ENCODE results near the gene ITPKC. TPM values are rescaled to one million over a fixed set of nuclear protein-coding genes. Genes with fewer than 3 reads are reported as not detected.
"Not testable (repeated sequence)": the region's sequence is repeated elsewhere in the genome, so short reads cannot be mapped to it uniquely, and the experiment has no call there.

Gene ITPKC
- total and polyA plus RNA-seq, 2 of the 13 experiments (the other 11 are each of a cell fraction or from before 2014, with no cell fraction given) = 6.9 to 11.2 TPM

DNA sequence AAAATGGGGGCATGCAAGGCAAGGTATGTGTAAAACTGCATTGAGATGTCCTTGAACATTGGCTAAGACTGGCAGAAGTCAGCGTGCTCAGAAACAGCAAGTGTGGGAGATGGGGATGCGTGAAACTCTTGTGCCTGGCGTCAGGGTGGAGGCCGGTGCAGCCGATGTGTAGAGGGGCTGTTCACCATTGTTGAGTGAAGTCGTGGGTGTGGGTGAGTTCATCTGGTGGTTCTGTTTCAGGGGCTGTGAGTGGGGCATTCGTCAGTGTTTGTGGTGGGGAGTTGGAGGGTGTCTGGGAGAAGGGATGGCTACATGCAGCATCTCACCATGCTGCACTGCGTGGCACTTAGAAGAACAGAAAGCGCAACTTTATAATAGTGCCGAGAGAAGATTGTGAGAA, 47.1 kb downstream of the ITPKC start:
- TF ChIP-seq ZNF562 (CRISPR knock-in tag; IDR thresholded peaks at IDR 0.05; ENCODE audit: borderline replicate concordance) = no peak
- no peak for TF ChIP-seq POLR2AphosphoS5 (IDR thresholded peaks at IDR 0.05; ENCODE audit: low read depth, low read length)
- TF ChIP-seq, protein P1, sequence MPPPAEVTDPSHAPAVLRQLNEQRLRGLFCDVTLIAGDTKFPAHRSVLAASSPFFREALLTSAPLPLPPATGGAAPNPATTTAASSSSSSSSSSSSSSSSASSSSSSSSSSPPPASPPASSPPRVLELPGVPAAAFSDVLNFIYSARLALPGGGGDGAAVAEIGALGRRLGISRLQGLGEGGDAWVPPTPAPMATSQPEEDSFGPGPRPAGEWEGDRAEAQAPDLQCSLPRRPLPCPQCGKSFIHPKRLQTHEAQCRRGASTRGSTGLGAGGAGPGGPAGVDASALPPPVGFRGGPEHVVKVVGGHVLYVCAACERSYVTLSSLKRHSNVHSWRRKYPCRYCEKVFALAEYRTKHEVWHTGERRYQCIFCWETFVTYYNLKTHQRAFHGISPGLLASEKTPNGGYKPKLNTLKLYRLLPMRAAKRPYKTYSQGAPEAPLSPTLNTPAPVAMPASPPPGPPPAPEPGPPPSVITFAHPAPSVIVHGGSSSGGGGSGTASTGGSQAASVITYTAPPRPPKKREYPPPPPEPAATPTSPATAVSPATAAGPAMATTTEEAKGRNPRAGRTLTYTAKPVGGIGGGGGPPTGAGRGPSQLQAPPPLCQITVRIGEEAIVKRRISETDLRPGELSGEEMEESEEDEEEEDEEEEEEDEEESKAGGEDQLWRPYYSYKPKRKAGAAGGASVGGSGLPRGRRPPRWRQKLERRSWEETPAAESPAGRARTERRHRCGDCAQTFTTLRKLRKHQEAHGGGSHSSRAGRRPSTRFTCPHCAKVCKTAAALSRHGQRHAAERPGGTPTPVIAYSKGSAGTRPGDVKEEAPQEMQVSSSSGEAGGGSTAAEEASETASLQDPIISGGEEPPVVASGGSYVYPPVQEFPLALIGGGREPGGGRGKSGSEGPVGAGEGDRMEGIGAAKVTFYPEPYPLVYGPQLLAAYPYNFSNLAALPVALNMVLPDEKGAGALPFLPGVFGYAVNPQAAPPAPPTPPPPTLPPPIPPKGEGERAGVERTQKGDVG (CRISPR knock-in tag; IDR thresholded peaks at IDR 0.05; ENCODE audit: borderline replicate concordance) = no peak
- TF ChIP-seq, protein P2, sequence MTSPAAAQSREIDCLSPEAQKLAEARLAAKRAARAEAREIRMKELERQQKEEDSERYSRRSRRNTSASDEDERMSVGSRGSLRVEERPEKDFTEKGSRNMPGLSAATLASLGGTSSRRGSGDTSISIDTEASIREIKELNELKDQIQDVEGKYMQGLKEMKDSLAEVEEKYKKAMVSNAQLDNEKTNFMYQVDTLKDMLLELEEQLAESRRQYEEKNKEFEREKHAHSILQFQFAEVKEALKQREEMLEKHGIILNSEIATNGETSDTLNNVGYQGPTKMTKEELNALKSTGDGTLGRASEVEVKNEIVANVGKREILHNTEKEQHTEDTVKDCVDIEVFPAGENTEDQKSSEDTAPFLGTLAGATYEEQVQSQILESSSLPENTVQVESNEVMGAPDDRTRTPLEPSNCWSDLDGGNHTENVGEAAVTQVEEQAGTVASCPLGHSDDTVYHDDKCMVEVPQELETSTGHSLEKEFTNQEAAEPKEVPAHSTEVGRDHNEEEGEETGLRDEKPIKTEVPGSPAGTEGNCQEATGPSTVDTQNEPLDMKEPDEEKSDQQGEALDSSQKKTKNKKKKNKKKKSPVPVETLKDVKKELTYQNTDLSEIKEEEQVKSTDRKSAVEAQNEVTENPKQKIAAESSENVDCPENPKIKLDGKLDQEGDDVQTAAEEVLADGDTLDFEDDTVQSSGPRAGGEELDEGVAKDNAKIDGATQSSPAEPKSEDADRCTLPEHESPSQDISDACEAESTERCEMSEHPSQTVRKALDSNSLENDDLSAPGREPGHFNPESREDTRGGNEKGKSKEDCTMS (CRISPR knock-in tag; conservative IDR thresholded peaks at IDR 0.05) = no peak
- no peak for TF ChIP-seq ZNF430 (CRISPR knock-in tag; IDR thresholded peaks at IDR 0.05)
- TF ChIP-seq ZNF629 (CRISPR knock-in tag; conservative IDR thresholded peaks at IDR 0.05) = peak; percentile 44; the same call in 1 of the 2 replicates
- TF ChIP-seq ZNF761 (CRISPR knock-in tag; conservative IDR thresholded peaks at IDR 0.05) = no peak
- in situ Hi-C loops (cut with HindIII; ENCODE audit: extremely low pct_ligation_motif_present, low pct_unique_long_range_greater_than_20kb) = no loop called here
- Histone ChIP-seq H3K4me1 (ENCODE audit: insufficient read depth, low read length) (peaks cover 5% of the 10 kb centered on the region), H3K27me3 (ENCODE audit: control insufficient read depth in 1 of 2, insufficient read depth in 2 of 2, low read length in 2 of 2) (no peaks in the 10 kb centered on the region), H3K9me3 (ENCODE audit: low read length) (no peaks in the 10 kb centered on the region), H4K20me1 (ENCODE audit: insufficient read depth, low read length) (no peaks in the 10 kb centered on the region; the same call in 1 of the 2 replicates), H3K36me3 (replicated peaks in 1 of 2; ENCODE audit: control insufficient read depth in 1 of 2, insufficient read depth in 2 of 2, low read length in 2 of 2) (peaks cover 43 to 74% of the 10 kb centered on the region in 2 experiments), H3K4me2 (ENCODE audit: low read depth, low read length) (no peak overlapping the region), H3K79me2 (ENCODE audit: insufficient read depth, low read length) (no peaks in the 10 kb centered on the region), H2AFZ (ENCODE audit: low read length) (no peak overlapping the region), H3K9ac (ENCODE audit: insufficient read depth, low read depth, low read length) (no peak overlapping the region), H3K27ac (ENCODE audit: extremely low read length, insufficient read depth, low read length) (no peak overlapping the region), H3K4me3 (replicated peaks in 1 of 3; ENCODE audit: insufficient read depth in 1 of 3, low read depth in 2 of 3, low read length in 3 of 3) (no peak overlapping the region)
- POLR2A ChIA-PET = interaction anchor here (2.6 kb wide), 1 partner anchor 14 kb away, joined by 10 read pairs; the partner anchor contains the start of gene RAB4B
- ATAC-seq (no peak), FAIRE-seq (no peak), DNase-seq (ENCODE audit: low spot score) (no peak)
- intact Hi-C loops (cut with micrococcal nuclease; ENCODE audit: unreplicated experiment) = no loop called here
- 96% methylated on average over 10 of the region's 10 CpGs for WGBS (ENCODE audit: low lambda C conversion rate)
- CTCF ChIA-PET (ENCODE audit: low intra/inter-chr PET ratio, low total read pairs) = no interaction called here
- BruUV-seq (replicated peaks) = no TSS peak

DNA sequence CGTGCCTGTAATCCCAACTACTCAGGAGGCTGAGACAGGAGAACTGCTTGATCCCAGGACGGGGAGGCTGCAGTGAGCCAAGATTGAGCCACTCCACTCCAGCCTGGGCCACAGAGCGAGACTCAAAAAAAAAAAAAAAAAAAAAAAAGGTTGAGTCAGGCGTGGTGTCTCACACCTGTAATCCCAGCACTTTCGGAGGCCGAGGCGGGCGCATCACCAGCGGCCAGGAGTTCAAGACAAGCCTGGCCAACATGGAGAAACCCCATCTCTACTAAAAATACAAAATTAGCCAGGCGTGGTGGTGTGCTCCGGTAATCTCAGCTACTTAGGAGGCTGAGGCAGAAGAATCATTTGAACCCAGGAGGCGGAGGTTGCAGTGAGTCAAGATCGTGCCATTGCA, 49.5 kb downstream of the ITPKC start:
- DNase-seq (ENCODE audit: low spot score); H3K9ac ChIP-seq (ENCODE audit: insufficient read depth, low read depth, low read length); H3K27me3 ChIP-seq (ENCODE audit: control insufficient read depth in 1 of 2, insufficient read depth in 2 of 2, low read length in 2 of 2); H4K20me1 ChIP-seq (ENCODE audit: insufficient read depth, low read length); intact Hi-C loops (cut with micrococcal nuclease; ENCODE audit: unreplicated experiment); H3K27ac ChIP-seq (ENCODE audit: extremely low read length, insufficient read depth, low read length); BruUV-seq (replicated peaks); H3K9me3 ChIP-seq (ENCODE audit: low read length); in situ Hi-C loops (cut with HindIII; ENCODE audit: extremely low pct_ligation_motif_present, low pct_unique_long_range_greater_than_20kb); H2AFZ ChIP-seq (ENCODE audit: low read length); ATAC-seq; CTCF ChIA-PET (ENCODE audit: low intra/inter-chr PET ratio, low total read pairs); FAIRE-seq; H3K79me2 ChIP-seq (ENCODE audit: insufficient read depth, low read length); H3K4me2 ChIP-seq (ENCODE audit: low read depth, low read length); H3K4me3 ChIP-seq (replicated peaks in 1 of 3; ENCODE audit: insufficient read depth in 1 of 3, low read depth in 2 of 3, low read length in 3 of 3): not testable (repeated sequence)
- over 99% methylated on average over 13 of the region's 13 CpGs for WGBS (ENCODE audit: low lambda C conversion rate)
- POLR2A ChIA-PET = interaction anchor here (1.3 to 2.0 kb wide), 2 partner anchors 11 to 12 kb away, joined by 4 to 12 read pairs; partner anchors contain the start of gene RAB4B
- Histone ChIP-seq H3K4me1 (ENCODE audit: insufficient read depth, low read length) (peaks cover 16% of the 10 kb centered on the region), H3K36me3 (replicated peaks in 1 of 2; ENCODE audit: control insufficient read depth in 1 of 2, insufficient read depth in 2 of 2, low read length in 2 of 2) (peaks cover 27 to 52% of the 10 kb centered on the region in 2 experiments)

All from HepG2 (cell line).